ENCODE measurements around the gene IL36RN.

GRCh38 chr2:113058998-113059960 is at the start of gene IL36RN:
- no peak for TF ChIP-seq CTCF (IDR thresholded peaks at IDR 0.05; ENCODE audit: low read depth, low read length)
- no peak for TF ChIP-seq EZH2phosphoT487 (IDR thresholded peaks at IDR 0.05; ENCODE audit: low read depth)
